ENCODE results near the gene ACSS2. TPM values are rescaled to one million over a fixed set of nuclear protein-coding genes. Genes with fewer than 3 reads are reported as not detected.
A peak's percentile ranks its signal among the peaks of the same experiment; 100 is the strongest.

Gene ACSS2
- total and polyA plus RNA-seq, 2 of the 8 experiments (the other 6 are each of a cell fraction or from before 2014, with no cell fraction given), result 17.7 to 24.2 TPM

- no peaks in the 10 kb centered on the region for H3K79me1 ChIP-seq (ENCODE audit: low read depth, low read length)
- 0 out of 2 replicates have a peak overlapping the region, but pooled peaks have one; percentile 48 for H3K18ac ChIP-seq (ENCODE audit: extremely low read depth, low read length)
- 31% methylated on average over 6 of the region's 6 CpGs; no CpG with 5 or more reads in 1 of the 2 experiments for WGBS, 2 experiments (ENCODE audit: extremely low coverage in 1 of 2, insufficient coverage in 1 of 2, insufficient read length in 1 of 2, insufficient replicate concordance in 2 of 2, low coverage in 1 of 2, low lambda C conversion rate in 2 of 2, missing lambda C conversion rate in 1 of 2)
- DNase-seq (ENCODE audit: low read depth in 1 of 2, low spot score in 2 of 2) (no peak), FAIRE-seq (no peak)
- H3K4me2 ChIP-seq (ENCODE audit: insufficient read depth in 1 of 2, low read depth in 2 of 2, low read length in 2 of 2), result peak overlapping the region; percentile 77 to 78
- H2BK15ac ChIP-seq (ENCODE audit: low read length), result no peak overlapping the region
- CTCF ChIA-PET (ENCODE audit: partially characterized antibody), result interaction anchor here (1.0 to 3.3 kb wide), 7 partner anchors 12 to 82 kb away, joined by 3 to 48 read pairs (median 5); partner anchors contain the start of genes ACSS2 and GGT7
- peak overlapping the region; percentile 5 for H3K56ac ChIP-seq (replicated peaks; ENCODE audit: insufficient read length, low read depth, low read length)
- no peak overlapping the region for H2BK20ac ChIP-seq (ENCODE audit: low read length)
- no peak overlapping the region; the same call in 1 of the 2 replicates for H2BK5ac ChIP-seq (ENCODE audit: low read depth, low read length)
- H4K5ac ChIP-seq (ENCODE audit: insufficient read length, low read depth, low read length), result peak overlapping the region; percentile 0
- no peaks in the 10 kb centered on the region for H4K20me1 ChIP-seq (replicated peaks in 1 of 2; ENCODE audit: control insufficient read depth in 1 of 2, insufficient read depth in 2 of 2, low read length in 2 of 2)
- H2BK12ac ChIP-seq (ENCODE audit: low read depth, low read length), result no peak overlapping the region
- no peak overlapping the region for H3K23ac ChIP-seq (ENCODE audit: insufficient read length)
- no peak overlapping the region for H2AK5ac ChIP-seq (ENCODE audit: low read depth, low read length)
- H3K27ac ChIP-seq (ENCODE audit: low read depth, low read length), result no peak overlapping the region; the same call in 1 of the 2 replicates
- H3K14ac ChIP-seq (ENCODE audit: insufficient read length), result no peak overlapping the region
- no peak overlapping the region for H2BK120ac ChIP-seq (replicated peaks; ENCODE audit: low read depth, low read length)
- H3K23me2 ChIP-seq (ENCODE audit: low read depth, low read length), result peaks cover 4% of the 10 kb centered on the region; the same call in 1 of the 2 replicates
- no peaks in the 10 kb centered on the region for H3K9me3 ChIP-seq (ENCODE audit: insufficient read depth in 2 of 2, low read depth in 1 of 2, low read length in 1 of 2)
- TF ChIP-seq CHD1 (IDR thresholded peaks at IDR 0.05; ENCODE audit: low read depth, low read length) (no peak), HDAC2 (IDR thresholded peaks at IDR 0.05; ENCODE audit: borderline replicate concordance in 1 of 2, low read depth in 2 of 2, low read length in 2 of 2) (no peak), MAFK (IDR thresholded peaks at IDR 0.05; ENCODE audit: low read depth, low read length) (no peak), EP300 (IDR thresholded peaks at IDR 0.05; ENCODE audit: borderline replicate concordance in 1 of 2, low read depth in 2 of 2, low read length in 2 of 2) (0 out of 3 replicates have a peak, but pooled peaks of 1 of the 2 experiments have one; percentile 1)
- H3K27me3 ChIP-seq (replicated peaks in 1 of 4; ENCODE audit: control insufficient read depth in 3 of 4, extremely low read depth in 1 of 4, insufficient read depth in 3 of 4, low read length in 3 of 4), result peaks cover 0 to 5% (median 1%) of the 10 kb centered on the region in 4 experiments; a peak in 3 of 7 replicates
- 0 out of 2 replicates have a peak overlapping the region, but pooled peaks have one; percentile 4 for H2AFZ ChIP-seq (ENCODE audit: low read length)
- peak overlapping the region; percentile 2 to 91 (median 50); a peak in 7 of 8 replicates for H3K4me3 ChIP-seq (ENCODE audit: extremely low read depth in 1 of 4, insufficient read depth in 2 of 4, low read depth in 3 of 4, low read length in 4 of 4)
- H3K79me2 ChIP-seq (ENCODE audit: control insufficient read depth in 1 of 2, insufficient read depth in 2 of 2, low read length in 2 of 2), result no peaks in the 10 kb centered on the region
- H3K9ac ChIP-seq (replicated peaks in 1 of 4; ENCODE audit: extremely low read depth in 1 of 4, low read depth in 3 of 4, low read length in 3 of 4), result peak overlapping the region in 1 of 4 experiments; percentile 44; a peak in 2 of 7 replicates
- no peak overlapping the region for H4K8ac ChIP-seq (ENCODE audit: extremely low read depth, insufficient read depth, low read length)
- peaks cover 0 to 12% (median under 1%) of the 10 kb centered on the region in 4 experiments; a peak in 4 of 7 replicates for H3K4me1 ChIP-seq (replicated peaks in 1 of 4; ENCODE audit: control insufficient read depth in 3 of 4, insufficient read depth in 4 of 4, low read length in 3 of 4)
- peaks cover 0 to 3% (median 0%) of the 10 kb centered on the region in 4 experiments; a peak in 1 of 8 replicates for H3K36me3 ChIP-seq (ENCODE audit: control insufficient read depth in 2 of 4, insufficient read depth in 4 of 4, low read length in 3 of 4)
- POLR2A ChIA-PET (ENCODE audit: partially characterized antibody), result interaction anchor here (0.6 to 2.5 kb wide), 16 partner anchors 10 to 328 kb away, joined by 3 to 8 read pairs (median 4); partner anchors contain the start of gene ACSS2
- no peak overlapping the region for H4K91ac ChIP-seq (replicated peaks; ENCODE audit: insufficient read length, low read length)
- H3K4ac ChIP-seq (replicated peaks; ENCODE audit: insufficient read length, low read depth, low read length), result no peak overlapping the region
Measured at GRCh38 chr20:34956041-34956458, 79.6 kb downstream of the ACSS2 start.
